ENCODE results near the gene ANKRD33B. TPM values are rescaled to one million over a fixed set of nuclear protein-coding genes. Genes with fewer than 3 reads are reported as not detected.

Gene ANKRD33B
- total and polyA plus RNA-seq, 9 of the 15 experiments (the other 6 are each of a cell fraction or from before 2014, with no cell fraction given): 0.10 to 1.7 (median 0.40) TPM

GRCh38 chr5:10545084-10545483 lies 18.8 kb upstream of the ANKRD33B start:
- Histone ChIP-seq H3K4me3 (no peak overlapping the region), H2AFZ (ENCODE audit: low read depth, low read length) (no peak overlapping the region), H3K9me1 (ENCODE audit: control insufficient read depth, insufficient read depth, low read length) (peaks cover 3% of the 10 kb centered on the region), H3K9ac (ENCODE audit: insufficient read depth in 1 of 2, low read depth in 2 of 2, low read length in 2 of 2) (no peak overlapping the region), H3K9me3 (replicated peaks; ENCODE audit: control insufficient read depth, insufficient read depth, low read depth, low read length) (peaks cover 3% of the 10 kb centered on the region; the same call in 1 of the 2 replicates), H3K27me3 (ENCODE audit: control insufficient read depth in 2 of 2, insufficient read depth in 2 of 2, low read length in 2 of 2) (peaks cover 13 to 25% of the 10 kb centered on the region in 2 experiments), H4K20me1 (replicated peaks; ENCODE audit: control insufficient read depth, insufficient read depth, low read length) (no peaks in the 10 kb centered on the region), H3K4me1 (replicated peaks in 1 of 2; ENCODE audit: control insufficient read depth in 2 of 2, insufficient read depth in 2 of 2, low read length in 2 of 2) (peaks cover 0 to 7% of the 10 kb centered on the region in 2 experiments; a peak in 2 of 5 replicates), H3K4me2 (ENCODE audit: insufficient read depth, low read length) (no peak overlapping the region), H3K27ac (ENCODE audit: extremely low read depth, low read depth, low read length) (no peak overlapping the region), H3K79me2 (ENCODE audit: control insufficient read depth, insufficient read depth, low read length) (no peaks in the 10 kb centered on the region), H3K36me3 (ENCODE audit: control insufficient read depth, insufficient read depth, low read length) (no peaks in the 10 kb centered on the region)
- POLR2A ChIA-PET: interaction anchor here (1.0 kb wide), 1 partner anchor 14 kb away, joined by 3 read pairs; no protein-coding TSS in a partner anchor
- in situ Hi-C loops (cut with MboI): no loop called here
- 5% methylated on average over 8 of the region's 8 CpGs for WGBS (ENCODE audit: insufficient coverage, low coverage, missing lambda C conversion rate)
- no peak for ATAC-seq
- CTCF ChIA-PET (ENCODE audit: low intra/inter-chr PET ratio): no interaction called here
- DNase-seq (ENCODE audit: extremely low read depth in 1 of 4, low spot score in 3 of 4): no peak
- TF ChIP-seq RNF2 (IDR thresholded peaks at IDR 0.05): 0 out of 2 replicates have a peak, but pooled peaks have one; percentile 20
- no peak for TF ChIP-seq SMARCC2 (IDR thresholded peaks at IDR 0.05; ENCODE audit: low read depth)
- intact Hi-C loops (cut with micrococcal nuclease): no loop called here
- BruUV-seq (replicated peaks): no TSS peak
- no peak for FAIRE-seq

GRCh38 chr5:10546186-10546585 lies 17.7 kb upstream of the ANKRD33B start:
- Histone ChIP-seq H3K79me2 (ENCODE audit: control insufficient read depth, insufficient read depth, low read length) (no peaks in the 10 kb centered on the region), H3K36me3 (ENCODE audit: control insufficient read depth, insufficient read depth, low read length) (no peaks in the 10 kb centered on the region), H3K9ac (ENCODE audit: insufficient read depth in 1 of 2, low read depth in 2 of 2, low read length in 2 of 2) (no peak overlapping the region), H3K4me2 (ENCODE audit: insufficient read depth, low read length) (no peak overlapping the region), H3K27ac (ENCODE audit: extremely low read depth, low read depth, low read length) (no peak overlapping the region), H3K27me3 (ENCODE audit: control insufficient read depth in 2 of 2, insufficient read depth in 2 of 2, low read length in 2 of 2) (peaks cover 20 to 30% of the 10 kb centered on the region in 2 experiments), H4K20me1 (replicated peaks; ENCODE audit: control insufficient read depth, insufficient read depth, low read length) (no peaks in the 10 kb centered on the region), H3K9me1 (ENCODE audit: control insufficient read depth, insufficient read depth, low read length) (peaks cover 2% of the 10 kb centered on the region), H3K4me3 (no peak overlapping the region), H2AFZ (ENCODE audit: low read depth, low read length) (no peak overlapping the region), H3K9me3 (replicated peaks; ENCODE audit: control insufficient read depth, insufficient read depth, low read depth, low read length) (peaks cover 3% of the 10 kb centered on the region; the same call in 1 of the 2 replicates), H3K4me1 (replicated peaks in 1 of 2; ENCODE audit: control insufficient read depth in 2 of 2, insufficient read depth in 2 of 2, low read length in 2 of 2) (peaks cover 0 to 7% of the 10 kb centered on the region in 2 experiments; a peak in 1 of 5 replicates)
- 2% methylated on average over 7 of the region's 7 CpGs for WGBS (ENCODE audit: insufficient coverage, low coverage, missing lambda C conversion rate)
- ChIA-PET CTCF (ENCODE audit: low intra/inter-chr PET ratio) (no interaction called here), POLR2A (interaction anchor here (0.6 to 1.0 kb wide), 3 partner anchors 12 to 81 kb away, joined by 3 read pairs; no protein-coding TSS in a partner anchor)
- FAIRE-seq (no peak), ATAC-seq (peak; percentile 47; the same call in 2 of the 3 replicates), DNase-seq (ENCODE audit: extremely low read depth in 1 of 4, low spot score in 3 of 4) (no peak)
- no TSS peak for BruUV-seq (replicated peaks)
- 0 out of 2 replicates have a peak, but pooled peaks have one; percentile 20 for TF ChIP-seq THAP12 (CRISPR knock-in tag; IDR thresholded peaks at IDR 0.05)
- TF ChIP-seq ZFP36 (IDR thresholded peaks at IDR 0.05; ENCODE audit: low read depth, low read length, partially characterized antibody): no peak
- TF ChIP-seq CEBPB (tag; IDR thresholded peaks at IDR 0.05): peak; percentile 7; the same call in 1 of the 2 replicates
- intact Hi-C loops (cut with micrococcal nuclease) (no loop called here), in situ Hi-C loops (cut with MboI) (no loop called here)

Measured in K562 (cell line).